SU-DHL-6 (cell line): ENCODE data around the gene DQX1.

Experiments used
- H2AFZ ChIP-seq: fragments of 200-600 bp; sonication (generic); 2 replicates; pipeline ENCODE4 v1.6.1; 2014; ENCODE audit warnings: low read depth, mild to moderate bottlenecking, moderate library complexity, mixed read lengths, antibody characterized with exemption, low read length; ENCODE audit not compliant: severe bottlenecking
- H3F3A ChIP-seq: fragments of 200-600 bp; shearing (Covaris generic); 2 replicates; pipeline ENCODE4 v1.6.0; 2016; ENCODE audit warnings: antibody characterized with exemption, mild to moderate bottlenecking; ENCODE audit not compliant: insufficient read depth
- H3K27ac ChIP-seq: fragments of 200-600 bp; sonication (generic); 2 replicates; pipeline ENCODE4 v1.5.1; 2016; ENCODE audit warnings: low read depth, mild to moderate bottlenecking, low read length, moderate library complexity, mixed read lengths
- H3K27me3 ChIP-seq: fragments of 200-600 bp; sonication (generic), shearing (Covaris generic); 2 replicates; pipeline ENCODE4 v1.6.0; 2014; ENCODE audit warnings: mild to moderate bottlenecking, low read length
- H3K36me3 ChIP-seq: fragments of 200-600 bp; sonication (generic); 2 replicates; pipeline ENCODE4 v1.6.1; 2014; ENCODE audit warnings: mild to moderate bottlenecking, low read length, mixed read lengths
- H3K4me2 ChIP-seq: fragments of 300-600, 200-600 bp; shearing (Covaris generic), sonication (generic); 2 replicates; pipeline ENCODE4 v1.6.0; 2014; ENCODE audit warnings: low read length, low read depth, mild to moderate bottlenecking; ENCODE audit not compliant: poor library complexity, severe bottlenecking
- H3K4me3 ChIP-seq: fragments of 200-600 bp; sonication (generic); 2 replicates; pipeline ENCODE4 v1.5.1; 2014; ENCODE audit warnings: antibody characterized with exemption, low read length, mild to moderate bottlenecking, mixed read lengths; ENCODE audit not compliant: insufficient read depth, poor library complexity, severe bottlenecking
- H3K79me2 ChIP-seq: fragments of 200-600 bp; sonication (generic); 2 replicates; pipeline ENCODE4 v1.6.1; 2014; ENCODE audit warnings: mild to moderate bottlenecking, low read length, moderate library complexity; ENCODE audit not compliant: insufficient read depth
- H3K9ac ChIP-seq: fragments of 200-600 bp; sonication (generic); 2 replicates; pipeline ENCODE4 v1.7.0; 2014; ENCODE audit warnings: mild to moderate bottlenecking, low read length
- H3K9me2 ChIP-seq: fragments of 200-600 bp; sonication (generic); replicated peaks from 2 replicates; pipeline ENCODE4 v1.6.1; 2014; ENCODE audit warnings: low read length; ENCODE audit not compliant: insufficient read depth
- H3K9me3 ChIP-seq: fragments of 200-600 bp; sonication (generic); 2 replicates; pipeline ENCODE4 v1.6.1; 2014; ENCODE audit warnings: low read length, mixed read lengths; ENCODE audit not compliant: insufficient read depth
- H4K20me1 ChIP-seq: fragments of 200-600 bp; sonication (generic); 2 replicates; pipeline ENCODE4 v1.6.1; 2014; ENCODE audit warnings: low read depth, mild to moderate bottlenecking, antibody characterized with exemption, low read length, moderate library complexity, mixed read lengths
- EZH2phosphoT487 ChIP-seq: fragments of 200-600 bp; sonication (generic), shearing (Covaris generic); conservative IDR thresholded peaks from 2 replicates; pipeline ENCODE4 v1.6.1; 2018; ENCODE audit warnings: mild to moderate bottlenecking, antibody characterized with exemption, low read length, moderate library complexity, mixed read lengths
- TF ChIP-seq, protein P1 (sequence below): fragments of 200-600 bp; sonication (generic); IDR thresholded peaks from one replicate; pipeline ENCODE4 v1.5.1; 2017; ENCODE audit warnings: antibody characterized with exemption, mild to moderate bottlenecking, low read length, moderate library complexity; ENCODE audit not compliant: insufficient read depth, poor library complexity, severe bottlenecking

The DQX1 gene

DNA sequence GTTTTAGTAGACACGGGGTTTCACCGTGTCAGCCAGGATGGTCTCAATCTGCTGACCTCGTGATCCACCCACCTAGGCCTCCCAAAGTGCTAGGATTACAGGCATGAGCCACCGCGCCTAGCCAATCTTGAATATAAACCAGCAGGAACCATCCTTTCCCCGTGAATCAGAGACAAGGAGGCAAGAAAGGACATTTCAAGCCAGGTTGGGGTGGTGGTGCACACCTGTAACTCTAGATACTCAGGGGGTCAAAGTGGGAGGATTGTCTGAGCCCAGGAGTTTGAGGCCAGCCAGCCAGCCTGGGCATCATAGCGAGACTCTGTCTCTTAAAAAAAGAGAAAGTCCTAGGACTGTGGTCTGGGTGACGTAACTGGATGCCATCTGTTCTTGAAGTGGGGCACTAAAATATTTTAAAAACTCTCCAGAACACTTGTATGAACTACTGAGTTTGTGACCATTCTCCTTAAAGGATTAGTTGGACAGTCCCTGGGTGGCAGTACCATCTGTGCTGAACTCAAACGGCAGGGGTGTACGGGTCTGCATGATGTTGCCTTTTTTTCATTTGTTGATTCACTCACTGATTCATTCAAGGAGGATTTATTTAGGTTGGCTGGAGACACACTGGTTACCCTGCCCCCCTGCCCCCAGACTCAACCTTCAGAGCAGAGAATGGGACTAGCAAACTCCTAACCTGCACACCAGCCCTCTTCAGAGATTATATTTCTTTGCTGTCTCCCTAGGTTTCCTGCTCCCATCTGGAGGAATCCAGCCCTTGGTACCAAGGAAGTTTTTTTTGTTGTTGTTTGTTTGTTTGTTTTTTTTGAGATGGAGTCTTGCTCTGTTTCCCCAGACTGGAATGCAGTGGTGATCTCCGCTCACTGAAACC, 14.7 kb downstream of the DQX1 start:
- Histone ChIP-seq H2AFZ (no peak overlapping the region), H3K4me3 (no peak overlapping the region), H3K9me3 (no peaks in the 10 kb centered on the region), H3K27me3 (no peaks in the 10 kb centered on the region), H3F3A (peaks cover 4% of the 10 kb centered on the region; the same call in 1 of the 2 replicates), H4K20me1 (no peaks in the 10 kb centered on the region), H3K27ac (no peak overlapping the region), H3K9ac (no peak overlapping the region), H3K36me3 (no peaks in the 10 kb centered on the region), H3K9me2 (no peaks in the 10 kb centered on the region), H3K79me2 (0 out of 2 replicates have a peak, but pooled peaks cover 3% of the 10 kb centered on the region), H3K4me2 (no peak overlapping the region)
- TF ChIP-seq, protein P1, sequence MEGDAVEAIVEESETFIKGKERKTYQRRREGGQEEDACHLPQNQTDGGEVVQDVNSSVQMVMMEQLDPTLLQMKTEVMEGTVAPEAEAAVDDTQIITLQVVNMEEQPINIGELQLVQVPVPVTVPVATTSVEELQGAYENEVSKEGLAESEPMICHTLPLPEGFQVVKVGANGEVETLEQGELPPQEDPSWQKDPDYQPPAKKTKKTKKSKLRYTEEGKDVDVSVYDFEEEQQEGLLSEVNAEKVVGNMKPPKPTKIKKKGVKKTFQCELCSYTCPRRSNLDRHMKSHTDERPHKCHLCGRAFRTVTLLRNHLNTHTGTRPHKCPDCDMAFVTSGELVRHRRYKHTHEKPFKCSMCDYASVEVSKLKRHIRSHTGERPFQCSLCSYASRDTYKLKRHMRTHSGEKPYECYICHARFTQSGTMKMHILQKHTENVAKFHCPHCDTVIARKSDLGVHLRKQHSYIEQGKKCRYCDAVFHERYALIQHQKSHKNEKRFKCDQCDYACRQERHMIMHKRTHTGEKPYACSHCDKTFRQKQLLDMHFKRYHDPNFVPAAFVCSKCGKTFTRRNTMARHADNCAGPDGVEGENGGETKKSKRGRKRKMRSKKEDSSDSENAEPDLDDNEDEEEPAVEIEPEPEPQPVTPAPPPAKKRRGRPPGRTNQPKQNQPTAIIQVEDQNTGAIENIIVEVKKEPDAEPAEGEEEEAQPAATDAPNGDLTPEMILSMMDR, result no peak
- TF ChIP-seq EZH2phosphoT487, result no peak

DNA sequence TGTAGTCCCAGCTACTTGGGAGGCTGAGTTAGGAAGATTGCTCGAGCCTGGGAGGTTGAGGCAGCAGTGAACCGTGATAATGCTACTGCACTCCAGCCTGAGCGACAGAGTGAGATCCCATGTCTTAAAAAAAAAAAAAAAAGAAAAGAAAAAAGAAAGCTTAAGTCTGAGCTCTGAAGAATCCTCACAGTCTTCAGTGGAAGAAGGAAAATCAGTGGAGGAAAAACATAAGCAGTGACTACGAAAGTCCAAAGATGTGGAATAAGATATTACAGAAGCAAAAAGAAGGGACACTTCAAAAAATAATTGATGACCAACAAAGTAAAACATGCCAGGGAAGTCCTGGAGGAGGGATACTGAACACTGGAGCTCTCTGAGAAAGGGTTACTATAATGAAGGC, 15.8 kb downstream of the DQX1 start:
- Histone ChIP-seq H3K27ac (no peak overlapping the region), H3K79me2 (0 out of 2 replicates have a peak, but pooled peaks cover 3% of the 10 kb centered on the region), H3K36me3 (no peaks in the 10 kb centered on the region), H3K9me2 (no peaks in the 10 kb centered on the region), H3K9me3 (no peaks in the 10 kb centered on the region), H3K4me2 (no peak overlapping the region), H2AFZ (no peak overlapping the region), H3F3A (peaks cover 4% of the 10 kb centered on the region; the same call in 1 of the 2 replicates), H3K4me3 (no peak overlapping the region), H3K27me3 (no peaks in the 10 kb centered on the region), H4K20me1 (no peaks in the 10 kb centered on the region), H3K9ac (no peak overlapping the region)
- TF ChIP-seq, protein P1, result no peak
- TF ChIP-seq EZH2phosphoT487, result no peak

DNA sequence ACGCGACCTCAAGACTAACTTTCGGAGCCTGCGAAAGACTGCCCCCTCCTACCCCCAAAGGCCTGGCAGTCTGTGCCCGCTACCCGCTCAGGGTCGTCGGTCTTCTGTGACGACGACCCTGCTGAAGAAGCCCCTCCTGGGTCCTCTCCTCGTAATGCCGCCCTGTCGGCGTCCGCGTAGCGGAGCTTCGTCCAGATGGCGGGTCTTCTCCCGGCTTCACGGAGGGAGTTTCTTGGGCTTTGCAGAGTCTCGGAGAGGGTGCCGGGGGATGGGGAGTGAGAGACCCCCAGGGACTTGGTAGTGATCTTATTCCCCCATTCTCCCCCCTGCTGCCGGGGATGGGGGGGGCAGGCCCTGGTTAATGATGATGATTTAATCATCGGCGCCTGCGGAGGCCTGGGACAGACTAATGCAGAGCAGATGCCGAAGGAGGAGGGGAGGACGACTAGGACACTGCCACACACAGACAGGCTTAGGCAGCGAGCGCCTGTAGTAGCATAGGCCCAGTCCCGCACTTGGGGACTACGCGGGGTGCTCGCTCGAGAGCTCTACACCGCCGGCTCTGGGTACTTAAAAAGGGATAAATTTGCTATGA, 18.0 kb downstream of the DQX1 start:
- Histone ChIP-seq H3K36me3 (no peaks in the 10 kb centered on the region), H4K20me1 (no peaks in the 10 kb centered on the region), H3K4me3 (peak overlapping the region; percentile 70), H3K27ac (peak overlapping the region; percentile 90), H3K9me2 (no peaks in the 10 kb centered on the region), H3K4me2 (peak overlapping the region; percentile 66), H3K27me3 (no peaks in the 10 kb centered on the region), H3F3A (peaks cover 4% of the 10 kb centered on the region; the same call in 1 of the 2 replicates), H2AFZ (peak overlapping the region; percentile 98), H3K9ac (peak overlapping the region; percentile 68), H3K9me3 (no peaks in the 10 kb centered on the region), H3K79me2 (0 out of 2 replicates have a peak, but pooled peaks cover 3% of the 10 kb centered on the region)
- TF ChIP-seq, protein P1, result no peak
- no peak for TF ChIP-seq EZH2phosphoT487
